HepG2 (cell line): ENCODE results near the gene ITPRIP. TPM values are rescaled to one million over a fixed set of nuclear protein-coding genes. Genes with fewer than 3 reads are reported as not detected.

Source experiments
- ATAC-seq: fragments of 200-7000 bp; cut with Tn5 transposase; 3 replicates; pipeline ENCODE4 v1.9.1; 2020; ENCODE audit warnings: mild to moderate bottlenecking, moderate library complexity
- BruUV-seq: library from RNA; stranded (reverse); fragments of 400-500 nt; replicated peaks from 2 replicates; lab custom pipeline; 2021; lab: Mats Ljungman, UMichigan
- CTCF ChIA-PET: fragments of 300-600 bp; formaldehyde crosslinking; extraction: SDS; loops from one replicate; lab custom pipeline; 2021; ENCODE audit warnings: low total read pairs, inconsistent platforms, low intra/inter-chr PET ratio; lab: Yijun Ruan, JAX
- POLR2A ChIA-PET: fragments of 350-600 bp; sonication (Branson Sonifier 250); formaldehyde crosslinking; loops from one replicate; lab custom pipeline; 2020; ENCODE audit warnings: antibody characterized with exemption, inconsistent platforms; lab: Yijun Ruan, JAX
- DNase-seq: peaks from one replicate; pipeline ENCODE4 v3.0.0-alpha.2; 2015; ENCODE audit warnings: low spot score
- FAIRE-seq: peaks from 3 replicates; lab custom pipeline; 2011; peaks lifted over from hg19 to GRCh38; lab: Jason Lieb, UNC
- H2AFZ ChIP-seq: one replicate; pipeline ENCODE4 v1.6.1; 2011; ENCODE audit warnings: low read length, inconsistent platforms
- H3K27ac ChIP-seq: fragments of 300-600 bp; 3 replicates; pipeline ENCODE4 v1.8.0; 2011; ENCODE audit warnings: mixed run types, mild to moderate bottlenecking, mixed read lengths, low read length, inconsistent platforms; ENCODE audit not compliant: insufficient read depth; ENCODE audit errors: extremely low read length
- H3K27me3 ChIP-seq, 2 experiments: fragments of 200-600 bp in 1 of 2; 2 replicates in 1 of 2; 3 replicates in 1 of 2; pipeline versions ENCODE4 v1.6.0 to v1.8.0; 2011; ENCODE audit warnings: low read length in 2 of 2, mild to moderate bottlenecking in 2 of 2, moderate library complexity in 2 of 2, inconsistent platforms in 1 of 2; ENCODE audit not compliant: insufficient read depth in 2 of 2, control insufficient read depth in 1 of 2
- H3K36me3 ChIP-seq, 2 experiments: fragments of 200-600 bp in 1 of 2; replicated peaks in 1 of 2; 2 replicates in 1 of 2; 3 replicates in 1 of 2; pipeline versions ENCODE4 v1.5.1 to v1.8.0; 2011; ENCODE audit warnings: low read length in 2 of 2, inconsistent platforms in 1 of 2; ENCODE audit not compliant: insufficient read depth in 2 of 2, control insufficient read depth in 1 of 2
- H3K4me1 ChIP-seq: 2 replicates; pipeline ENCODE4 v1.5.1; 2012; ENCODE audit warnings: low read length, inconsistent platforms; ENCODE audit not compliant: insufficient read depth
- H3K4me2 ChIP-seq: 2 replicates; pipeline ENCODE4 v1.6.0; 2011; ENCODE audit warnings: low read depth, low read length, inconsistent platforms
- H3K4me3 ChIP-seq, 3 experiments: fragments of 200-600 bp in 1 of 3; sonication (generic), shearing (Covaris generic) in 1 of 3; replicated peaks in 1 of 3; 2 replicates each; pipeline ENCODE4 v1.5.1; 2011 to 2016; ENCODE audit warnings: low read length in 3 of 3, inconsistent platforms in 2 of 3, low read depth in 2 of 3, mild to moderate bottlenecking in 2 of 3, control low read depth in 1 of 3, mixed read lengths in 1 of 3; ENCODE audit not compliant: insufficient read depth in 1 of 3
- H3K79me2 ChIP-seq: one replicate; pipeline ENCODE4 v1.6.1; 2011; ENCODE audit warnings: low read length, inconsistent platforms; ENCODE audit not compliant: insufficient read depth
- H3K9ac ChIP-seq: 2 replicates; pipeline ENCODE4 v1.6.0; 2011; ENCODE audit warnings: mild to moderate bottlenecking, low read depth, low read length, inconsistent platforms; ENCODE audit not compliant: insufficient read depth
- H3K9me3 ChIP-seq: 2 replicates; pipeline ENCODE4 v1.5.1; 2012; ENCODE audit warnings: mild to moderate bottlenecking, low read length
- H4K20me1 ChIP-seq: 2 replicates; pipeline ENCODE4 v1.6.0; 2011; ENCODE audit warnings: inconsistent platforms, mild to moderate bottlenecking, low read length, moderate library complexity; ENCODE audit not compliant: insufficient read depth
- AHDC1 ChIP-seq: sonication (generic); formaldehyde crosslinking; IDR thresholded peaks from 2 replicates; pipeline ENCODE4 v1.5.1; 2020; ENCODE audit warnings: mild to moderate bottlenecking, missing genetic modification reagents, borderline replicate concordance
- CREM ChIP-seq, 2 experiments: sonication (generic) in 1 of 2; formaldehyde crosslinking in 1 of 2; IDR thresholded peaks; 2 replicates each; pipeline versions ENCODE4 v1.4.0 to v1.6.1; 2016 to 2020; ENCODE audit warnings: antibody characterized with exemption in 1 of 2, mild to moderate bottlenecking in 1 of 2, missing genetic modification reagents in 1 of 2
- EP300 ChIP-seq, 3 experiments: sonication (generic) in 1 of 3; formaldehyde crosslinking in 1 of 3; IDR thresholded peaks; 2 replicates each; pipeline versions ENCODE4 v1.5.1 to v1.6.1; 2011 to 2020; ENCODE audit warnings: low read depth in 2 of 3, low read length in 2 of 3, borderline replicate concordance in 1 of 3, improper control_type of control experiment in 1 of 3, mild to moderate bottlenecking in 1 of 3, missing genetic modification reagents in 1 of 3, moderate library complexity in 1 of 3
- FOXP1 ChIP-seq, 2 experiments: fragments of 450-650 bp in 1 of 2; IDR thresholded peaks; 2 replicates each; pipeline ENCODE4 v1.6.1; 2017 to 2018; ENCODE audit warnings: antibody characterized with exemption in 1 of 2
- GATAD2A ChIP-seq: IDR thresholded peaks from 2 replicates; pipeline ENCODE4 v1.6.1; 2016
- HNF4A ChIP-seq: sonication (generic); formaldehyde crosslinking; IDR thresholded peaks from 2 replicates; pipeline ENCODE4 v1.4.0; 2020; ENCODE audit warnings: missing genetic modification reagents
- MIXL1 ChIP-seq: IDR thresholded peaks from 2 replicates; pipeline ENCODE4 v1.6.1; 2016
- NAIF1 ChIP-seq: sonication (generic); formaldehyde crosslinking; IDR thresholded peaks from 2 replicates; pipeline ENCODE4 v1.5.0; 2020; ENCODE audit warnings: mild to moderate bottlenecking, missing genetic modification reagents, borderline replicate concordance
- NCOR1 ChIP-seq: fragments of 200-600 bp; sonication (generic); IDR thresholded peaks from 2 replicates; pipeline ENCODE4 v1.7.0; 2017; ENCODE audit warnings: antibody characterized with exemption, low read length, borderline replicate concordance
- NFKBIZ ChIP-seq: IDR thresholded peaks from 2 replicates; pipeline ENCODE4 v1.6.1; 2018; ENCODE audit warnings: missing genetic modification reagents, missing compliant biosample characterization
- ONECUT2 ChIP-seq: sonication (generic); formaldehyde crosslinking; IDR thresholded peaks from 2 replicates; pipeline ENCODE4 v1.4.0; 2020; ENCODE audit warnings: missing genetic modification reagents
- PAXIP1 ChIP-seq: sonication (generic); formaldehyde crosslinking; conservative IDR thresholded peaks from 2 replicates; pipeline ENCODE4 v1.4.0; 2020; ENCODE audit warnings: mild to moderate bottlenecking, missing genetic modification reagents, moderate library complexity
- SALL1 ChIP-seq: sonication (generic); formaldehyde crosslinking; IDR thresholded peaks from 2 replicates; pipeline ENCODE4 v1.8.0; 2022; ENCODE audit warnings: mild to moderate bottlenecking, missing genetic modification reagents
- SIX1 ChIP-seq: sonication (generic); formaldehyde crosslinking; IDR thresholded peaks from 2 replicates; pipeline ENCODE4 v1.4.0; 2020; ENCODE audit warnings: missing genetic modification reagents, borderline replicate concordance
- ZNF12 ChIP-seq: sonication (generic); formaldehyde crosslinking; IDR thresholded peaks from 2 replicates; pipeline ENCODE4 v1.5.0; 2020; ENCODE audit warnings: missing genetic modification reagents
- ZNF773 ChIP-seq: sonication (generic); formaldehyde crosslinking; IDR thresholded peaks from 2 replicates; pipeline ENCODE4 v1.4.0; 2020; ENCODE audit warnings: missing genetic modification reagents, borderline replicate concordance
- WGBS: methylation state at CpG from one replicate; pipeline ENCODE4 v1.1.6; 2017; ENCODE audit warnings: low lambda C conversion rate; 5-methylcytosine and 5-hydroxymethylcytosine counted together
- in situ Hi-C: cut with HindIII; loops from 2 replicates; pipeline ENCODE4 v1.10.0; 2017; ENCODE audit warnings: low pct_unique_long_range_greater_than_20kb; ENCODE audit not compliant: extremely low pct_ligation_motif_present
- intact Hi-C: fragments of 100-400 bp; cut with micrococcal nuclease; formaldehyde crosslinking; loops from one replicate; pipeline ENCODE4 v1.10.0; 2022; ENCODE audit not compliant: unreplicated experiment
- polyA plus RNA-seq, 8 experiments: library from polyadenylated mRNA; depleted of rRNA in 3 of 8; stranded (reverse) in 7 of 8; unstranded in 1 of 8; fragments of >200 nt; fragmentation: Illumina TruSeq in 4 of 8; extraction: Trizol in 4 of 8; gene quantifications; 2 replicates each; pipeline versions ENCODE4 v1.2.1 to v1.2.3, GENCODE V29; 2011 to 2016; ENCODE audit warnings: low read depth in 4 of 8, missing spikeins in 1 of 8, mixed read lengths in 1 of 8; ENCODE audit not compliant: insufficient read depth in 1 of 8
- total RNA-seq, 5 experiments: library from RNA; depleted of rRNA; stranded (reverse); fragments of >200 nt; fragmentation: Illumina TruSeq; extraction: Trizol; gene quantifications; 2 replicates each; pipeline ENCODE4 v1.2.3, GENCODE V29; 2016; ENCODE audit warnings: low read depth in 1 of 5

The ITPRIP gene
- total and polyA plus RNA-seq, 2 of the 13 experiments (the other 11 are each of a cell fraction or from before 2014, with no cell fraction given): 1.00 to 2.8 TPM

DNA sequence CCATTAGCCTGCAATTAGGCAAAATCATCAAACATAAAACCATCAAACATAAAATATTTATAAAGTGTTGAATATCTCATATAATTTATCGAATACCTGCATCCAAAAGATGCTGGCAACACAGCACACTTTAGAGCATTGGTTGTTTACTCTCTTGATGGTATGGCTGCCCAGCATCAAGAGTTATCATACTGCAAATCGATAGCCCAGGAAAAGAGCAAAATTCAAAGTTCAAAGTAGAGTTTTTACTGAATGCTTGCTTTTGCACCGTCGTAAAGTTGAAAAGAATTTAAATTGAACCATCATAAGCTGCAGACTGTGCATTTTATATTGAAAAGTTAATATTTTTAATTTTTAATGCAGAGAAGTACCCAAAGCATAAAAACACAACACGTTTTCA, 73.5 kb downstream of the ITPRIP start:
- ATAC-seq (peak; percentile 49; the same call in 2 of the 3 replicates), DNase-seq (no peak), FAIRE-seq (no peak)
- ChIA-PET CTCF (no interaction called here), POLR2A (interaction anchor here (2.6 kb wide), 1 partner anchor 11 kb away, joined by 12 read pairs; the partner anchor contains the start of gene GSTO1)
- Histone ChIP-seq H3K4me3 (no peak overlapping the region), H3K27ac (no peak overlapping the region), H3K4me2 (no peak overlapping the region), H3K36me3 (peaks cover 18 to 93% of the 10 kb centered on the region in 2 experiments), H4K20me1 (peaks cover 6% of the 10 kb centered on the region; the same call in 1 of the 2 replicates), H3K9ac (no peak overlapping the region), H3K79me2 (peaks cover 14% of the 10 kb centered on the region), H3K4me1 (peaks cover 58% of the 10 kb centered on the region), H3K27me3 (no peaks in the 10 kb centered on the region), H3K9me3 (no peaks in the 10 kb centered on the region), H2AFZ (no peak overlapping the region)
- TSS peak; percentile 3 for BruUV-seq
- intact Hi-C loops: no loop called here
- 63% methylated on average over 5 of the region's 5 CpGs for WGBS
- in situ Hi-C loops: no loop called here
- peak; percentile 42; the same call in 1 of the 2 replicates for TF ChIP-seq AHDC1
- no peak for TF ChIP-seq NFKBIZ (CRISPR knock-in tag)
- TF ChIP-seq SALL1 (CRISPR knock-in tag): peak; percentile 25; the same call in 1 of the 2 replicates
- TF ChIP-seq MIXL1 (CRISPR knock-in tag): 0 out of 2 replicates have a peak, but pooled peaks have one; percentile 40
- no peak for TF ChIP-seq NAIF1 (CRISPR knock-in tag)
- TF ChIP-seq EP300 (IDR thresholded peaks at IDR 0.05; ENCODE audit: low read depth in 2 of 2, low read length in 2 of 2): 0 out of 4 replicates have a peak, but pooled peaks of 1 of the 2 experiments have one; percentile 17
- TF ChIP-seq EP300 (CRISPR knock-in tag; IDR thresholded peaks at IDR 0.05; ENCODE audit: borderline replicate concordance): no peak
- TF ChIP-seq FOXP1 (IDR thresholded peaks at IDR 0.05): no peak
- peak; percentile 33; the same call in 1 of the 2 replicates for TF ChIP-seq FOXP1 (CRISPR knock-in tag; IDR thresholded peaks at IDR 0.05)
- TF ChIP-seq PAXIP1 (CRISPR knock-in tag): peak; percentile 80
- TF ChIP-seq CREM (IDR thresholded peaks at IDR 0.05): peak; percentile 24; the same call in 1 of the 2 replicates
- TF ChIP-seq CREM (CRISPR knock-in tag; IDR thresholded peaks at IDR 0.05): no peak
- peak; percentile 81 for TF ChIP-seq HNF4A (CRISPR knock-in tag)
- no peak for TF ChIP-seq ZNF12 (CRISPR knock-in tag)
- TF ChIP-seq ONECUT2 (CRISPR knock-in tag): peak; percentile 75
- no peak for TF ChIP-seq ZNF773
- peak; percentile 58; the same call in 1 of the 2 replicates for TF ChIP-seq GATAD2A
- TF ChIP-seq SIX1 (CRISPR knock-in tag): no peak
- peak; percentile 73 for TF ChIP-seq NCOR1
